PFSK-1 (cell line): ENCODE results near the gene MPPED1.

Source experiments
- FOXP2 ChIP-seq: optimal IDR thresholded peaks from 2 replicates; pipeline ENCODE3; 2011; ENCODE audit warnings: borderline replicate concordance, control low read depth, inconsistent platforms; ENCODE audit not compliant: insufficient read depth; ENCODE audit errors: extremely low read length, extremely low read depth
- POLR2AphosphoS5 ChIP-seq: IDR thresholded peaks from 2 replicates; pipeline ENCODE4 v1.6.1; 2012; ENCODE audit warnings: low read depth, mild to moderate bottlenecking, control low read depth, low read length, moderate library complexity
- REST ChIP-seq, 2 experiments: IDR thresholded peaks; 2 replicates each; pipeline versions ENCODE4 v1.6.1 to v1.8.0; 2011 to 2012; ENCODE audit warnings: low read depth in 2 of 2, low read length in 2 of 2, control low read depth in 1 of 2, inconsistent platforms in 1 of 2, mild to moderate bottlenecking in 1 of 2, moderate library complexity in 1 of 2; ENCODE audit not compliant: insufficient read depth in 1 of 2
- SIN3A ChIP-seq: IDR thresholded peaks from 2 replicates; pipeline ENCODE4 v1.6.1; 2012; ENCODE audit warnings: mild to moderate bottlenecking, low read length, moderate library complexity, borderline replicate concordance; ENCODE audit not compliant: insufficient read depth
- TAF1 ChIP-seq: IDR thresholded peaks from 2 replicates; pipeline ENCODE4 v1.6.1; 2012; ENCODE audit warnings: low read length, control low read depth, borderline replicate concordance; ENCODE audit not compliant: insufficient read depth

The MPPED1 gene

GRCh38 chr22:43393132-43393843 lies 18.5 kb upstream of the MPPED1 start:
- TF ChIP-seq FOXP2 (no peak), SIN3A (no peak), POLR2AphosphoS5 (no peak), REST (IDR thresholded peaks at IDR 0.05; ENCODE audit: insufficient read depth in 1 of 2, low read depth in 2 of 2, low read length in 2 of 2) (no peak), TAF1 (no peak)

DNA sequence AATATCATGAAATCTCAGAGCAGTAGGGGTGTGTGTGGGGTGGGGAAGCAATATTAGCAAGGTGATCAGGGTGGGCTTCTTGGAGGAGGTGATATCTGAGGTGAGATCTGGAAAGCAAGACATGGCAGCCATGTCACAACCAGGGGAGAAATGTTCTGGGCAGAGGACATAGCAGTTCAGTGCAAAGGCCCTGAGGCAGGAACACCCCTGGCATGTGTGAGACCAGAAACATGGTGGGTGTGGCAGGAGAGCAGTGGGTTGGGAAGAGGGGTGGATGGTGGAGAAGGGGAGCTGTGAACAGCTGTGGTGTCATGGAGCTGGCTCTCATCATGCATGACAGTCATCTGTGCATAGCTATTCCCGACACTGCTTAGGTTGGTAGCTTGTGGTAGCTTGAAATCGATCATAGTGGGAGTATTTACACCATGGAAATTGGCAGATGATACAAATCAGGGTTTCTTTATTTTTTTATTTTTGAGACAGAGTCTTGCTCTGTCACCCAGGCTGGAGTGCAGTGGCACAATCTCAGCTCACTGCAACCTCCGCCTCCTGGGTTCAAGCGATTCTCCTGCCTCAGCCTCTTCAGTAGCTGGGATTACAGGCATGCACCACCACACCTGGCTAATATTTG lies 17.9 kb upstream of the MPPED1 start:
- TF ChIP-seq FOXP2 (no peak), POLR2AphosphoS5 (no peak), TAF1 (no peak), REST (IDR thresholded peaks at IDR 0.05; ENCODE audit: insufficient read depth in 1 of 2, low read depth in 2 of 2, low read length in 2 of 2) (no peak), SIN3A (no peak)

DNA sequence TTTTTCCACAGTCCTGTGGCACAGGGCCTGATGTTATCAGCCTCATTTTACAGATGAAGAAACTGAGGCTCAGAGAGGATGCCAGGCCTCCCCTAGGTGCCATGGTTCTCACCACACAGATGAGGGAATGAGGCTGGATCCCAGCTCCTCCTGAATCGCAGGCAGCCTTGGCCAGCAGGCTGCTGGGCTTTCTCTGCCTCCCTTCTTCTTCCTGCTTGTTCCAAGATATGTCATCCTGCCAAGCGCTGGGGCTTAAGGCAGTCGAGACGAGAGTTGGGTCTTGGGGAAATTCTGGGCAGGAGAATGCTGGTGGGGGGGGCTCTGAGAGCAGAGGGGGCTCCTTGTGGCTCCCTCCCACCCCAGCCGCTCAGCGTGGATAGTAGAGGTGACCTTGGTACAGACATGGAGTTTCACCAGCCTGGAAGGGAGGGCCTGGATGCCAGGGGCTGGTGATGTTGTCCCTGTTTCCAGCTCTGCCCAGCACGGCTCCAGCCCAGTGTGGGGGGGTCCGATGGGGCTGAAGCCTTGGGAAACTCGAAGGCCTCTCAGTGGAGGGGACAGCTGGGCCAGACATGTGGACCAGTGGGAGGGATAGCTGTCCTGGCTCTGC lies 16.6 kb upstream of the MPPED1 start:
- no peak for TF ChIP-seq POLR2AphosphoS5
- no peak for TF ChIP-seq REST (IDR thresholded peaks at IDR 0.05; ENCODE audit: insufficient read depth in 1 of 2, low read depth in 2 of 2, low read length in 2 of 2)
- no peak for TF ChIP-seq TAF1
- TF ChIP-seq SIN3A = no peak
- no peak for TF ChIP-seq FOXP2

- no peak for TF ChIP-seq REST (IDR thresholded peaks at IDR 0.05; ENCODE audit: insufficient read depth in 1 of 2, low read depth in 2 of 2, low read length in 2 of 2)
- no peak for TF ChIP-seq FOXP2
- TF ChIP-seq POLR2AphosphoS5 = no peak
- TF ChIP-seq SIN3A = no peak
- TF ChIP-seq TAF1 = no peak
Measured at GRCh38 chr22:43396321-43396933, 15.4 kb upstream of the MPPED1 start.
